GM21526 (cell line): Measurements from ENCODE around the gene SRRD.

Experiments used
- ATAC-seq: cut with Tn5 transposase; IDR thresholded peaks from one replicate; pipeline ENCODE4 v1.9.1; 2021; ENCODE audit warnings: moderate library complexity; ENCODE audit not compliant: unreplicated experiment, low FRiP score

The SRRD gene

GRCh38 chr22:26452236-26453016 is 31.3 kb upstream of the SRRD start:
- ATAC-seq, result no peak

GRCh38 chr22:26453216-26453615 is 30.5 kb upstream of the SRRD start:
- ATAC-seq, result no peak

- ATAC-seq, result no peak
These were observed 29.7 kb upstream of the SRRD start for GRCh38 chr22:26453812-26454500.

GRCh38 chr22:26457661-26458272 is 25.9 kb upstream of the SRRD start:
- ATAC-seq, result no peak

GRCh38 chr22:26460202-26460601 is 23.5 kb upstream of the SRRD start:
- ATAC-seq, result no peak

GRCh38 chr22:26461188-26461810 is 22.4 kb upstream of the SRRD start:
- no peak for ATAC-seq

- no peak for ATAC-seq
These were observed 21.6 kb upstream of the SRRD start for GRCh38 chr22:26462051-26462450.

- no peak for ATAC-seq
These were observed 21.0 kb upstream of the SRRD start for GRCh38 chr22:26462641-26463040.

GRCh38 chr22:26463101-26463661 is 20.5 kb upstream of the SRRD start:
- ATAC-seq, result no peak

GRCh38 chr22:26463688-26464087 is 20.0 kb upstream of the SRRD start:
- ATAC-seq, result no peak

GRCh38 chr22:26464312-26464711 is 19.4 kb upstream of the SRRD start:
- ATAC-seq, result no peak

- no peak for ATAC-seq
These were observed 17.5 kb upstream of the SRRD start for GRCh38 chr22:26466196-26466595.

GRCh38 chr22:26470807-26471206 is 12.9 kb upstream of the SRRD start:
- no peak for ATAC-seq

- ATAC-seq, result no peak
These were observed 12.2 kb upstream of the SRRD start for GRCh38 chr22:26471522-26471921.

GRCh38 chr22:26474682-26475081 is 9.0 kb upstream of the SRRD start:
- no peak for ATAC-seq

- no peak for ATAC-seq
These were observed 6.9 kb upstream of the SRRD start for GRCh38 chr22:26476705-26477340.

- no peak for ATAC-seq
These were observed 6.3 kb upstream of the SRRD start for GRCh38 chr22:26477341-26477731.

- no peak for ATAC-seq
These were observed 4.5 kb upstream of the SRRD start for GRCh38 chr22:26479043-26479791.

GRCh38 chr22:26479792-26480610 is 3.7 kb upstream of the SRRD start:
- no peak for ATAC-seq
